NCI-H524 treated with DMSO at 0.1 percent for 48 hours (cell line): ENCODE data around the gene SLC27A6.
"Not testable (repeated sequence)": the region's sequence is repeated elsewhere in the genome, so short reads cannot be mapped to it uniquely, and the experiment has no call there.

Experiments
- DNase-seq: peaks from one replicate; lab custom pipeline; 2025; lab: John Stamatoyannopoulos, UW

Gene SLC27A6

GRCh38 chr5:129002527-129002842, 37.2 kb downstream of the SLC27A6 start:
- no peak for DNase-seq

GRCh38 chr5:129003232-129003631, 37.9 kb downstream of the SLC27A6 start:
- DNase-seq = no peak

DNA sequence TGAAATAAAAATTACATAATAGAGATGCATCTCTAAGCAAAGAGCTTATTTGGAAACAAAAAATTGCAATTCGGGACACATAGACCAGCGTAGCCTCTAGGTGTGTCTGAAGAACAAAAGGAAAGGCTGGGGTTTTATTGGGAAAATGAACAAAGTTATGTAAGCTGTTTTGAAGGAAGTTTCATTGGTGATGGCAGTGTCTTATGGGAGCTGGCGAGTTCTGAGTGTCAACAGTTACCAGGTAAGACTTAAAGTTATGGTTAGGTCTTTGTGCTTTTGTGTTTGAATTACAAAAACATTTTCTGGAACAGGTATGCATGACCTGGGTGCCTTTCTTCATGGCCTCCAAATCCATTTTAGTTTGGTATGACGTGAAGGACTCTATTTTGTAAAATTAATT, 48.9 kb downstream of the SLC27A6 start:
- no peak for DNase-seq

GRCh38 chr5:129018837-129019236, 53.5 kb downstream of the SLC27A6 start:
- DNase-seq = no peak

DNA sequence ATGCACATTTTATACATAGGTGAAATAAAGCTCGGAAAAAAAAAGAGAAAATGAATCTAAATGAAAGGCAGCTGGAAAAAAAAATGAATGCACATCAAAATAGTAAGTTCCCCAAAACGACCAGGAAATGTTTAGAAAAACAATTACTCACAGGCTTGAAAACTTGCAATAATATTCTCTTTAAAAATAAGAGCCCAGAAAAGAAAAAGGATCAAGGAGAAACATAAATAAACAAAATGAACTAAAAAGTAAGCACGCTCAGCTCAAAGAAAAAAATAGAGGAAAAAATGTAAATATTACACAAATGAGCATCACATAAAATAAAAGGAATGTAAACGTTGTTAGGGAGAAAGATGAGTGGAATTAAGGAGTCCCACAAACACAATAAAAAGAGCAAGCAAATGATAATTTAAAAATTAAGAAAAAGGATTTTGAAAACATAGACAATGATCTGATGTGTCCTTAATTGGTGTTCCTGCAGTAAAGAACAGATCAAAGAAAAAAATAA, 54.2 kb downstream of the SLC27A6 start:
- no peak for DNase-seq

- no peak for DNase-seq
Observed at GRCh38 chr5:129020683-129021082, 55.4 kb downstream of the SLC27A6 start.

DNA sequence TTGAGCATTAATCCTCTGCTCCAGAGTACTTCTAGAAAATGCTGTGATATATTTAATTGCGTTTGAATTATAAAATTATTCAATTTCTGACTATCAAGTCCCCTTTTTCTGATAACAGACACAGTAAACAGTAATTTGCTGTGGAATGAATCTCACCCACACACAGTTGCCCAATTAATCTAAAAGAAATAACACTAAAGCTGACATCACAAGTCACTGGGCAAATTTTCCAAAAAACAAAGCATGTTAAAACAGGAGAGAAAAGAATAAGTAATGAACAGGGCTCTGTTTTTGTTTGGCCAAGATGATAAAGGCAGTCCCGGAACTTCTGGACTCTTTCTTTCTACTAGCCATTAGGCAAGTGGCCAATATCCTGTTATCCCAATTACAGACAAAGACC, 56.5 kb downstream of the SLC27A6 start:
- no peak for DNase-seq

DNA sequence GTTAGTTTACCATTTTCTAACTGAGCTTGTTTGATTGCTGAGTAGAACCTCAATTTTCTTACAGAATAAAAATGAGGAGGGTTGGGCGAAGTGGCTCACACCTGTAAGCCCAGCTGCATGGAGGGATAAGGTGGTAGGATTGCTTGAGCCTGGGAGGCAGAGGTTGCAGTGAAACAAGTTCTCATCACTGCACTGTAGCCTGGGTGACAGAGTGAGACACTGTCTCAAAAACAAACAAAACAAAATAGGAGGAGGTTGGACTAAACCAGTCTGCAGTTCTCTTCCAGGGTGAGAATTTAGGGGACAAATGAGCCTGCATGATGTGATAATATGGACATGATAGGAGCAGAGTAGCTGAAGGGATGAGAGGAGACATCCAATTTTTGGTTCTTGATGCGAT, 57.3 kb downstream of the SLC27A6 start:
- DNase-seq = no peak

DNA sequence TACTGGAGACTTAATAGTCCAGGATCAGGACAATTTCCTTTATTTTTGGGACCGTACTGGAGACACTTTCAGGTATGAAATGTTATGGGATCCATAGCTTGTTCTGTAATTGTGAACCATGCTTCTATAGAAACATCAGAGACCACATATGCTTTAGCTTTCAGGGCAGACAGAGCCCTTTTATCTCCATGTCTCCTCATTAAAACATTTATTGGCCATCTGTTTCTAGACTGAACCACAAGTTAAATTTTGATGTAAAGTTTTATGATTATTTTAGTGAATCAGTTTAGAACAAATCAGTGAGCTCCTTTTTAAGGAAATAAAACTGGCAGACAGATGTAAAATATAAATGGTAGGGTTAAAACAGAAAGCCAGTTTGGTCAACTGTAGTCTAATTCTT, 62.0 kb downstream of the SLC27A6 start:
- DNase-seq = no peak

GRCh38 chr5:129031886-129032683, 66.8 kb downstream of the SLC27A6 start:
- no peak for DNase-seq

DNA sequence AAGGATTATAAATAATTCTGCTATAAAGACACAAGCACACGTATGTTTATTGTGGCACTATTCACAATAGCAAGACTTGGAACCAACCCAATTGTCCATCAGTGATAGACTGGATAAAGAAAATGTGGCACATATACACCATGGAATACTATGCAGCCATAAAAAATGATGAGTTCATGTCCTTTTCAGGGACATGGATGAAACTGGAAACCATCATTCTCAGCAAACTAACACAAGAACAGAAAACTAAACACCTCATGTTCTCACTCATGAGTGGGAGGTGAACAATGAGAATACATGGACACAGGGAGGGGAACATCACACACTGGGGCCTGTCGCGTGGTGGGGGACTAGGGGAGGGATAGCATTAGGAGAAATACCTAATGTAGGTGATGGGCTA, 71.0 kb downstream of the SLC27A6 start:
- DNase-seq = not testable (repeated sequence)

DNA sequence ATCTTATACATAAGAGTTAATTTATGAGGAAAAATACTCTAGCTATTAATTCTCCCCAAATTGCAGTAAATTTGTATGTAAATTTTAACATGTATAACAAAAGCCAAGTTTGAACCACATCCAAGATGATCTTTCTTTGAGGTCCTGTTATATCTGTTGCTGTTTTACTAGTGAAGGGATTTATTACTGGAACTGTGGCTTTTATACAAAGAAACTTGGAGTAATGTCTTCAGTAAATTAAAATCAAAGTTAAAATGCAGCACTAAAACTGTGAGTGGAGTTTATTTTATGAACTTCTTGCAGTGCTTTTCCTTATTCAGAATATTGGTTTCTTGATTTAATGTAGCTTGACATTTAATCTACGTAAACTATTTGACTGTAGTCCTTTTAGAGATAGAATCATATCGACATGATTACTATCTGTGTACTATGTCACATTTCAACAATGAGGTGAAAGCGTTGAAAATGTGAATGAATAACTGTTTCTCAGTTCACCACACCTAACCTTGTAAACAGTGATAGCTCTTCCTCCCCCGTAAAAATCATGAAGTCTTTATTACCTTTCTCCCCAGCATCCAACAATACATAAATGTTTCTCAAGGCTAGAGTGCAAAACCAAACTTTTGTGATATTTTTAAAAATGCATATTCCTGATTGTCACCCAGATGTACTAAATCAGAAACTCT, 76.1 kb downstream of the SLC27A6 start:
- DNase-seq = no peak

GRCh38 chr5:129042306-129042705, 77.0 kb downstream of the SLC27A6 start:
- no peak for DNase-seq

- no peak for DNase-seq
Observed at GRCh38 chr5:129043894-129044293, 78.6 kb downstream of the SLC27A6 start.

DNA sequence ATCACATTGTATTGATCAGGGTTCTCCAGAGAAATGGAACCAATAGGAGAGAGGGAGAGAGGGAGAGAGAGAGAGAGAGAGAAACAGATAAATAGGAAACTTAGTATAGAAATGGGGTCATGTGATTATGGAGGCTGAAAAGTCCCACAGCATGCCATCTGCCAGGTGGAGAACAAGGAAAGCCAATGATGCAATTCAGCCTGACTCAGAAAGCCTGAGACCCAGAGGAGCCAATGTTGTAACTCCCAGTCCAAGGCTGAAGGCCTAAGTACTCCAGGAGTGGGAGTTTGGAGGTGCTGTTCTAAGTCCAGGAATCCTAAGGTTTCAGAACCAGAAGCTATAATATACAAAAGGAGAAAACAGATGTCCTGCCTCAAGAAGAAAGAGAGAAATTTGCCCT, 80.9 kb downstream of the SLC27A6 start:
- DNase-seq = no peak

DNA sequence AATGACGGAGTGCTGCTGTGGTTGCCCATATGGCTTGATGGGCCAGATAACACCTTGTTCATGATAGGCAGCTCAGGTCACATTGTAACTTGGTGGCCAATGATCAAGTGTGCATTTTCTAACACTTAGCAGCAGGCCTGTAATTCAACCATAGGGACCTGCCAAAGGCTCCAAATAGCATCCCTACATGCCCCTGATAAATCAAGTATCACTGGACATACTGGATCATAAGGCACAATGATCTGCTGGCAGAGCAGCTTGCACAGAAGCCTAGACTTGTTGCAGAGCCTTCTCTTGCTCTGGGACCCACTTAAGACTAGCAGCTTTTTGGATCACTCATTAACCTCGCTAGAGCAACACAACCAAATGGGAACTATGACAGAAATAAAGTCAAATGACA, 83.2 kb downstream of the SLC27A6 start:
- DNase-seq = no peak

GRCh38 chr5:129049126-129049799, 84.0 kb downstream of the SLC27A6 start:
- no peak for DNase-seq

DNA sequence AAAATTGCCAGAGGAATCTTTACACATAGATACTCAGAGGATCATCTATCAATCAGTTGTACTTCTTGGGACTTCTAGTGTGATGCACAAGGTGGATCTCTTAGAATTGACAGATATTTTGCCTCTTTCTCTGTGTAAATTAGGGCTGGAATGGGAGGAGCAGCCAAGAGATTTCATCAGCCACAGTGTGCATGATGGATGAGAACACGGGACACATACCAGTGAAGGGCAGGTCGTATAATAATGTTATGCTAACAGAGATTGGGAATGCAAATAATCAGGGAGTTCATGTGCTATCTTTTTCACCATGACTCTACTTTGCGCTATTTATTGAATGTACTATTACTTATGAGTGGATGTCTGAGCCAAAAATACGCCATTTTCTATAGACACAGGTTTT, 86.0 kb downstream of the SLC27A6 start:
- DNase-seq = no peak

DNA sequence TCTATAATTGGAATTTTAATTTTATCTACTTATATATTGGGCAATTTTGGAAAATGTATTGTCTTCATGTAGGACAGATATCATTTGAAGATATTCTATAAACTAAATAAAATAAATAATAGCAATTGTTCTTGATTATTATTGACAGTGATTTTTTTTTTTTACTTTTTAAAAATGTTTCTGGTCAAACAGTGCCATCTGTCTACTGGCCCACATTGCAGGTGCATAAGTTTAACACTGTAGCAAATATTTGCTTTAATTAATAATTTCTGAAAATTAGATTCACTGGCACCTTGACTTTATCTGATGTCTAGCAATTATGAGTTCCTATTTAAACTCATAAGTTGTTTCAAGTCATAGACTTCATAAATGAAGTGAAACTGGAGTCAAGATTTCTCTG, 88.2 kb downstream of the SLC27A6 start:
- no peak for DNase-seq

DNA sequence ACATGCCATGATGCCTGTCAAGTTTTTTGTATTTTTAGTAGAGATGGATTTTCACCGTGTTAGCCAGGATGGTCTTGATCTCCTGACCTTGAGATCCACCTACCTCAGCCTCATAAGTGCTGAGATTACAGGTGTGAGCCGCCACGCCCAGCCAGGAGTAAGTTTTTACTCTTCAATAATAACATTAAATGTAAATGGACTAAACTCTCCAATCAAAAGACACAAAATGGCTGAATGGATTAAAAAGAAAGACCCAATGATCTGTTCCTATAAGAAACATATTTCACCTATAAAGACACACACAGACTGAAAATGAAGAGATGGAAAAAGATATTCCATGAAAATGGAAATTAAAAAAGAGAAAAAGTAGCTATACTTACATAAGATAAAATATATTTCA, 92.0 kb downstream of the SLC27A6 start:
- DNase-seq = no peak

- no peak for DNase-seq
Observed at GRCh38 chr5:129061849-129062248, 96.6 kb downstream of the SLC27A6 start.

GRCh38 chr5:129063483-129064113, 98.3 kb downstream of the SLC27A6 start:
- DNase-seq = peak; percentile 8

DNA sequence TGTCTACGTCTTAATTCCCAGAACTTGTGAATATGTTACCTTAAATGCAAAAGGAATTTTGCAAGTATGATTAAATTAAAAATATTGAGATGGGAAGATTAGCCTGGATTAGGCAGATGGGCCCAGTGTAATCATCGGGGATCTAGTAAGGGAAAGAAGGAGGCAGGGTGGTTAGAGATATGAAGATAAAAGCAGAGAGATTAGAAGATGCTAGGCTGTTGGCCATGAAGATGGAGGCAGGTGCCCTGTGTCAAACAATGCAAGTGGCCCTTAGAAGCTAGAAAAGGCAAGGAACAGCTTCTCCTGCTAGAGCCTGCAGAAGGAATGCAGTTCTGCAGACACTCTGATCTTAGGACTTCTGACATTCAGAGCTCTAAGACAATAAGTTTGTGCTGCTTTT, 100.4 kb downstream of the SLC27A6 start:
- peak; percentile 62 for DNase-seq
